ENCODE results near the gene RGS7.
"Not testable (repeated sequence)": the region's sequence is repeated elsewhere in the genome, so short reads cannot be mapped to it uniquely, and the experiment has no call there.

Gene RGS7

DNA sequence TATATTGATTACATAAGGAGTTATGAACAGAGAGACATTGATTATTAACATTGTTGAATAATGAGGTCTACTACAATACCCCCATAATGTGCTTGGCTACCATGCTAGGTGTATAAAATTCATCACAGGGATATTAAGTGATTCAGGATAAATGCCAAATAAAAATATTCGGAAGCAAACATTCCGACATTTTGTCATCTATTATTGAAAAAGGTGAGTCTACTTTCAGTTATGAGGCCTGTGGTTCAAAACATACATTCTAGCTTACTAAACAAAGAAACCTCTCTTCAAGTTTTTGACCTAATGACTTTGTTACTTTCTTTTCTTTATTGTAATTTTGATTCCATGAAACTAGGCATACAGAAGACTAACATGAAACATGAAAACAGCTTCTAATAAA lies 554.7 kb downstream of the RGS7 start:
- in situ Hi-C loops (cut with MboI; ENCODE audit: low sequenced_read_pairs) = no loop called here
- Histone ChIP-seq H3K4me1 (no peaks in the 10 kb centered on the region), H3K36me3 (replicated peaks) (no peaks in the 10 kb centered on the region), H3K9me3 (no peaks in the 10 kb centered on the region), H3K27me3 (ENCODE audit: low read depth) (peaks cover 3% of the 10 kb centered on the region; the same call in 1 of the 2 replicates), H3K4me3 (no peak overlapping the region)
- DNase-seq (ENCODE audit: low spot score in 2 of 2) = no peak

DNA sequence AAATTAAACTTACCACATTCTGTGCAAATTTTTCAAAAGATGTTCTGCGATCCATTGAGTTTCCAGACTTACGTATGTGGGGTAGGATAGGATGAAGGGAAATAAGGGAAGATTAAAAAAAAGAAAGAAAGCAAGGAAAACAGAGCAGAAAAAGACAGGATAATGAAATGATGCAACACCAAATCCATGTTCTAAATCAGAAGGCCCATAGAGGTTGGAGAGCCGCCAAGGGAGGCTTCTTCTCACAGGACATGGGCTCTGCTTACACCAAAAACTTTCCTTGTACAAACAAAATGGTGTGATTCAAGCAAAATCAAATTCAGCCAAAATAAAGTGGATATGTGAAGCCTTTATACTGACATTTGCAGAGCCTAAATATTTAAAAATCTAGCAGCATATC lies 555.6 kb downstream of the RGS7 start:
- no peak for DNase-seq (ENCODE audit: low spot score in 2 of 2)
- Histone ChIP-seq H3K36me3 (replicated peaks) (no peaks in the 10 kb centered on the region), H3K4me1 (no peaks in the 10 kb centered on the region), H3K4me3 (no peak overlapping the region), H3K27me3 (ENCODE audit: low read depth) (peaks cover 3% of the 10 kb centered on the region; the same call in 1 of the 2 replicates), H3K9me3 (no peaks in the 10 kb centered on the region)
- in situ Hi-C loops (cut with MboI; ENCODE audit: low sequenced_read_pairs) = no loop called here

DNA sequence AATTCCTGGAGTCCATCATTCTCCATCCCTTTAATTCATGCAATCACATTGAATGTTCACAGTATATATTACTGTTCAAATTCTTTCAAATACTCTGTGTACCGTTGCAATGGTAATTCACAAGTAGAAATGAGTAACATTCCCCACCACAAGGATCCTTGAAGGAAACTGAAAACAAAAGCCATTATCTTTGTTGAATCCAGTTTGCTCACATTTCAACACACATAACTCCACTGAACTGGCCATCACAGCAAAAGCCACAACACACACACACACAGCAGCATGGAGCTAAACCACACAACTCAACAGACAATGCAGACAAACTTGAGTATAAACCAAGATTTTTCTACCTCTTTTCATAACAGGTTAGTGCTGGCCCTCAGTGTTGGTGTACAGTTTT lies 556.7 kb downstream of the RGS7 start:
- in situ Hi-C loops (cut with MboI; ENCODE audit: low sequenced_read_pairs) = no loop called here
- Histone ChIP-seq H3K36me3 (replicated peaks) (no peaks in the 10 kb centered on the region), H3K9me3 (no peaks in the 10 kb centered on the region), H3K4me3 (no peak overlapping the region), H3K27me3 (ENCODE audit: low read depth) (peaks cover 3% of the 10 kb centered on the region; the same call in 1 of the 2 replicates), H3K4me1 (no peaks in the 10 kb centered on the region)
- no peak for DNase-seq (ENCODE audit: low spot score in 2 of 2)

DNA sequence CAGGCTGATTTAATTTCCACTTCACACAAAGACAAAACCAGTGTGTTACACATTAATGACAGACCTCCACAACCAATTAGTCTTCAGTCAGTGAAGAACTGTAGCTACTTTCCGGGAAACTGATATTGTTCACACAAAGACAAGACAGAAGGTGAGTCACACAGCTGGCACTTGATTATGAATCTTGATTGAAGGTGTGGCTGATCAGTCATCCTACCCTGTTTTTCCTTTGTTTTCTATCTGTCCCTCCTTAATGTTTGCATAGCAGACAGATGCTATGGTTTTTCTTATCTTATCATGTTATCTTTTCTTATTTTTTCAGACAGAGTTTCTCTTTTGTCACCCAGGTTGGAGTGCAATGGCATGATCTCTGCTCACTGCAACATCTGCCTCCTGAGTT lies 560.0 kb downstream of the RGS7 start:
- in situ Hi-C loops (cut with MboI; ENCODE audit: low sequenced_read_pairs) = no loop called here
- Histone ChIP-seq H3K9me3 (no peaks in the 10 kb centered on the region), H3K4me3 (no peak overlapping the region), H3K4me1 (no peaks in the 10 kb centered on the region), H3K36me3 (replicated peaks) (no peaks in the 10 kb centered on the region), H3K27me3 (ENCODE audit: low read depth) (peaks cover 3% of the 10 kb centered on the region; the same call in 1 of the 2 replicates)
- DNase-seq (ENCODE audit: low spot score in 2 of 2) = no peak

DNA sequence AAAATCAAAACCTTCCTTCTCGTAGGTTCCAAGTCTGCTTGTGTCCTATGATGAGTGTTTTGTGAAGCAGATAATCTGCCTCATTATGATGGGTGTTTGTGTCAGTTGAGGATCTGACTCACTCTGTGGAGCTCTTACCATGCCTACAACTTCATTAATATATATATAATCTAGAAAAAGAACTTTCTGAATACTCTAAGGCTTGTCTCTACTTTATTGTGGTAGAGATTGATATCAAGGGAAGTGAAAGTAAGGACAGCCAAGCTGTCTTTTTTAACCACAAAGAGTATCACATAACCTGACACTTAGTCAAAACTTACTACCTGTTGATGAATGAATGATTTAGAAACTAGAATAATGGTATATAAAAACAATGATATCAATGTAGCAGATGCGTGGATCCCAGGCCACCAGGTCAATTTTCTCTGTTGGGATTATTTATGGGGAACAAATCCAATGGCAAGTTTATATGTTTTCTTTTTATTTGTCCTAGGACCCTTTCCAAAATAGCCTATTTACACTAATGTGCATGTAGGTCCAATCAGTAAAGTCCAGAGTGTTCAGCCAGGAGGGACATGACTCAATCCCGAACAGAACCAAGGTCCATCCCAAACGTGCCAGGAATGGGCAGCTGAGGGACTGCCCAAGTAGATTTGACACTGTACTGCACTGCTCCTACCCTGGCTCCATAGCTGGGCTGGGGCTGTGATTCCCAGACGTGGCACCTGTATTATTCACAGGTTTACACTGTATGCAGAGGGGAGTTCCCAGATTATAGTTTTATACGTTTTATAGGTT lies 562.8 kb downstream of the RGS7 start:
- no peak for DNase-seq (ENCODE audit: low spot score in 2 of 2)
- Histone ChIP-seq H3K36me3 (replicated peaks) (no peaks in the 10 kb centered on the region), H3K9me3 (no peaks in the 10 kb centered on the region), H3K27me3 (ENCODE audit: low read depth) (peaks cover 3% of the 10 kb centered on the region; the same call in 1 of the 2 replicates), H3K4me1 (no peaks in the 10 kb centered on the region), H3K4me3 (no peak overlapping the region)
- in situ Hi-C loops (cut with MboI; ENCODE audit: low sequenced_read_pairs) = no loop called here

DNA sequence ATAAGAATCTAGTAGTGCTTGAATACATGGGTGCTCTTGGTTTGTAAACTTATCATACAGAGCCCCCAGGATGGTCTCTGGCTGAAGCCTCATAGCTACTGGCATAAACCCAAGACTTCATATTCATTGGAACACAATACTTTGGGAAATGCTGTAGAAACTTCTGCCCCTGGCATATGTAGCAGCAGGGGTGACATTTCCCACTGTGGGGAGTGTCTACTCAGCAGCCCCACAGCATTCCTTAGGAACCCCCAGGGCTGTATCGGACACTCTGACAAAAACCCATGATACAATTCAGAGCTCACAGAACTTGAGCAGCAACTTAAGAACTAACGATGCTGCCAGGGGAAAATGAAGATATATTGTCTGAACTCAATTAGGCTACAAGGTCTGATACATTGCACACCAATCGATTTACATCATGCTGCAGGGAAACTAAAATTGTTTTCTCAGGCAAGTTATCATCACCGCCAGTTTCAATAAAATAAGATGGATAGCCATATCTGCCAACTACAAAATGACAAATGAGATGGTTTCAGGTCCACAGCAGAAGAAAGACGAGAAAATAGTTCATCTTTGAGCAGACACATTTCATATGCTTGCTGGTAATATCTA lies 564.0 kb downstream of the RGS7 start:
- H3K27me3 ChIP-seq (ENCODE audit: low read depth) = no peaks in the 10 kb centered on the region
- no peaks in the 10 kb centered on the region for H3K36me3 ChIP-seq (replicated peaks)
- in situ Hi-C loops (cut with MboI; ENCODE audit: low sequenced_read_pairs) = no loop called here

DNA sequence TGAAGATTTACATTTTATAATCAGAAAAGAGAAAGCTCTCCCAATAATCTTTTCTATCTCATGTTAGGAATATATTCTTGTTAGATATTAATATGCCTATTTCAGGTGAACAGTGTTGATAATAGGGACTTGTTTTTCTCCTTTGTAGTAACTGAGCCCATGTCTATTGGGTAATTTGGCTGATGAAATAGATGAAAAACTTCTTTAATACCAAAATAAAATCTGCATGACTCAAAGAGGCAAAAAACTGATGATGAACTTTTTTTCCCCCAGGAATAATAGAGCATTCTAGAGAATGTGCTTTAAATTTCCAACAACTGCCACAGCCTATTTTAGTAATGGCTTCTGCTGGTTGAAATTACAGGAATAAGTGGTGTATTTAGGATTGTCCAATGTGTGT lies 566.1 kb downstream of the RGS7 start:
- in situ Hi-C loops (cut with MboI; ENCODE audit: low sequenced_read_pairs) = no loop called here
- no peak for DNase-seq (ENCODE audit: low spot score in 2 of 2)

More for the DNA sequence above, 564.0 kb downstream of the RGS7 start:
- Histone ChIP-seq H3K4me1 (no peaks in the 10 kb centered on the region), H3K4me3 (no peak overlapping the region), H3K9me3 (no peaks in the 10 kb centered on the region)
- DNase-seq (ENCODE audit: low spot score in 2 of 2) = no peak

DNA sequence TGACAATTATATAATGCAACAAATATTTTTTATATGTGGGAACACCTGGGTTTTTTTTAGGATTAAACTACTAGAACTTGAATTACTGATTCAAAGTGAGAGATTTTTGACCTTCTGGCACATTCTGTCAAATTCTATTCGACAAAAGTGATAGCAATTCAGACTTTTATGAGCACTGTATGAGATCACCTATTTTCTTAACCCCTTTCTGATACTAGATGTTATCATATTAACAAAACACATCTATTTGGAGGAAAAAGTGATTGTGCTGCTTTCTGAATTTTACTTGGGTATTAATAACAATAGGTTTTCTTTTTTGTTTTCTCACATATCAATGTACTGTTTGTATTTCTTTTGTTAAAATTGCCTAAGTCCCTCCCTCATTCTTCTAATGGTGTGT lies 570.1 kb downstream of the RGS7 start:
- H3K36me3 ChIP-seq (replicated peaks) = no peaks in the 10 kb centered on the region
- H3K4me3 ChIP-seq = no peak overlapping the region
- no peaks in the 10 kb centered on the region for H3K9me3 ChIP-seq
- DNase-seq (ENCODE audit: low spot score in 2 of 2) = no peak
- H3K4me1 ChIP-seq = no peaks in the 10 kb centered on the region
- in situ Hi-C loops (cut with MboI; ENCODE audit: low sequenced_read_pairs) = no loop called here
- no peaks in the 10 kb centered on the region; the same call in 1 of the 2 replicates for H3K27me3 ChIP-seq (ENCODE audit: low read depth)

More for the DNA sequence above, 566.1 kb downstream of the RGS7 start:
- Histone ChIP-seq H3K4me3 (no peak overlapping the region), H3K27me3 (ENCODE audit: low read depth) (no peaks in the 10 kb centered on the region; the same call in 1 of the 2 replicates), H3K9me3 (no peaks in the 10 kb centered on the region), H3K36me3 (replicated peaks) (no peaks in the 10 kb centered on the region), H3K4me1 (no peaks in the 10 kb centered on the region)

DNA sequence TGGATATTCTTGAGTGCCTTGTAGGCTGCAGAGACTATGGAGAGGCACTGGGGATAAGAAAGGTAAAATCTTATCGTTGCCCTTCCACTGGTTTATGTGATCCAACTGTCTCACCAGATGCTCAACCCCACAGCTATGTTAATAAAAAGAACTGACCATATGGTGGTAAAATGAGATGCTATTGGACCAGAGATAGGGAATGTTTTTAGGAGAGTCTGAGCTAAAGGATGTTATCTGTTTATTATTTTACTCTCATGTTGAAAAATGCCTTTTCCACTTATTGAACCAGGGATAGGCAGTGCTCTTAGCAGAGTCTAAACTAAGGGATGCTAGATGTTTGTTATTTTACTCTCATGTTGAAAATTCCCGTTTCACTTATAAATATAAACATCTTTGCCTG lies 572.2 kb downstream of the RGS7 start:
- Histone ChIP-seq H3K4me1 (no peaks in the 10 kb centered on the region), H3K9me3 (no peaks in the 10 kb centered on the region), H3K36me3 (replicated peaks) (no peaks in the 10 kb centered on the region), H3K27me3 (ENCODE audit: low read depth) (no peaks in the 10 kb centered on the region; the same call in 1 of the 2 replicates), H3K4me3 (no peak overlapping the region)
- DNase-seq (ENCODE audit: low spot score in 2 of 2) = no peak
- in situ Hi-C loops (cut with MboI; ENCODE audit: low sequenced_read_pairs) = no loop called here

DNA sequence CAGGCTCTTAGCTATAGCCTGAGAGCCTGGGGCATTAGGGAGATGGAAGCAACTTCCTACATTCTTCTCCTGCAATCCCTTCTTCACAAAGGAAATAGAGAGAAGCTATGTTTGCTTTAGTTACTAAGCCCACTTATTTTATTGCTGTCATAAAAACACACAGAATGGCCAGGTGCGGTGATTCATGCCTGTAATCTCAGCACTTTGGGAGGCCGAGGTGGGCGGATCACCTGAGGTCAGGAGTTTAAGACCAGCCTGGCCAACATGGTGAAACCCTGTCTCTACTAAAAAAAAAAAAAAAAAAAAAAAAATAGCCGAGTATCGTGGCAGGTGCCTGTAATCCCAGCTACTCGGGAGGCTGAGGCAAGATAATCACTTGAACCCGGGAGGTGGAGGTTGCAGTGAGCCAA lies 573.3 kb downstream of the RGS7 start:
- H3K36me3 ChIP-seq (replicated peaks); H3K9me3 ChIP-seq; H3K4me3 ChIP-seq; in situ Hi-C loops (cut with MboI; ENCODE audit: low sequenced_read_pairs); DNase-seq (ENCODE audit: low spot score in 2 of 2); H3K27me3 ChIP-seq (ENCODE audit: low read depth); H3K4me1 ChIP-seq: not testable (repeated sequence)

DNA sequence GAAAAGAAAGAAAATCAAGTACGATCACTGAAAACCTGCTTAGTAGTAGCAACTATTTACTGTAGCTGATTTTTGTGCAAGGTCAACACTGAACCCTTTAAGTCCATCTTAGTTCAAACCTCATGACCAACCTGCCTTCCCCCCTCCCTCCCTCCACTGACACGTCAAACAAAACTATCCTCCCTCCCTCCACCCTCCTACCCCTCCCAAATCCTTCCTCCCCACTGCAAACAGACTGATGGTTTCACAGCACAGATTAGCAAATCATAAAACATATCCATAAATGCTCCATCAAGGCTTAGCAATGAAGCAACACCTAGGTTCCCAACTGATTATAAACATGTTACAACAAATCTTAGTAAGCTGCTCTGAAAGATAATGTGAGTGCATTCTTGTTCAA lies 580.8 kb downstream of the RGS7 start:
- Histone ChIP-seq H3K9me3 (no peaks in the 10 kb centered on the region; the same call in 1 of the 2 replicates), H3K27me3 (ENCODE audit: low read depth) (peaks cover 4% of the 10 kb centered on the region; the same call in 1 of the 2 replicates)
- in situ Hi-C loops (cut with MboI; ENCODE audit: low sequenced_read_pairs) = no loop called here

DNA sequence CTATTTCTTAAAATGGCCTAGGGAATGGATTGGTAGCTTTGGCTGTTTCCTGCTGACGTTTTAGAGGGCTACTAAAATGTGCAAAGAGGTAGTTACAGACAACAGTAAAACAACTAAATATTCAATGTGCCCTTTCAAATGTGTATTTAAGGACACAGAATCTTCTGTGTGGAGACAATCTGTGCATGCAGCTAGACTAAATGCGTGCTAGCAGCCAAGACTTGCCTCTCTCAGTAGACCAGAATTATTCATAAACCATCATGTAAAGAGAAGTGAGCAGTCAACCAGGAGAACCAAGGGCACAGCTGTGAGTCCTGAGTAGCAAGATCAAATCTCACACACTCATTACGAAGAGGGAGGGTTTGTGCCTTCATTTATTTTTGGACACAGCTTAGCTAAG lies 584.9 kb downstream of the RGS7 start:
- Histone ChIP-seq H3K4me1 (no peaks in the 10 kb centered on the region), H3K4me3 (no peak overlapping the region), H3K36me3 (replicated peaks) (no peaks in the 10 kb centered on the region), H3K9me3 (no peaks in the 10 kb centered on the region; the same call in 1 of the 2 replicates), H3K27me3 (ENCODE audit: low read depth) (peaks cover 4% of the 10 kb centered on the region; the same call in 1 of the 2 replicates)
- in situ Hi-C loops (cut with MboI; ENCODE audit: low sequenced_read_pairs) = no loop called here
- DNase-seq (ENCODE audit: low spot score in 2 of 2) = no peak

More for the DNA sequence above, 580.8 kb downstream of the RGS7 start:
- Histone ChIP-seq H3K36me3 (replicated peaks) (no peaks in the 10 kb centered on the region), H3K4me3 (no peak overlapping the region), H3K4me1 (no peaks in the 10 kb centered on the region)
- no peak for DNase-seq (ENCODE audit: low spot score in 2 of 2)

DNA sequence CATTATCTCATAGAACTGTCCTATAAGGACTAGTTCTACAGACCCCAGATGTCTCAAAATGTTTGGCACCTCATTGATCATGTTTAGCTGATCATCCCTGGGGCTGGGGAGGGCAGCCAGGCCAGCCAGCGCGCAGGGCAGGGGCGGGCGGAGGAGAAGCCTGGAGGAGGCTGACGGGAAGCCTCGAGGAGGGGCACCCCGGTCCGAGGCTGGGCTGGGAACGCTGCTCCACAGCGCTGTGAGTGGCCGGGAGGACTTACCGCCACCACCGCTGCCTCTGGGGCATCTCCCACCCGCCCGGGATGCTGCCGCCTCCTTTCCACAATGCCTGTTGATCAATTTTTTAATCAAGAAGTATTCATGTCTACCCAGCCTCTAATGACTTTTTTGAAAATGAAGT lies 585.6 kb downstream of the RGS7 start:
- no peak for DNase-seq (ENCODE audit: low spot score in 2 of 2)
- Histone ChIP-seq H3K27me3 (ENCODE audit: low read depth) (peaks cover 4% of the 10 kb centered on the region; the same call in 1 of the 2 replicates), H3K4me3 (no peak overlapping the region), H3K4me1 (no peaks in the 10 kb centered on the region), H3K9me3 (no peaks in the 10 kb centered on the region; the same call in 1 of the 2 replicates), H3K36me3 (replicated peaks) (no peaks in the 10 kb centered on the region)
- in situ Hi-C loops (cut with MboI; ENCODE audit: low sequenced_read_pairs) = no loop called here

DNA sequence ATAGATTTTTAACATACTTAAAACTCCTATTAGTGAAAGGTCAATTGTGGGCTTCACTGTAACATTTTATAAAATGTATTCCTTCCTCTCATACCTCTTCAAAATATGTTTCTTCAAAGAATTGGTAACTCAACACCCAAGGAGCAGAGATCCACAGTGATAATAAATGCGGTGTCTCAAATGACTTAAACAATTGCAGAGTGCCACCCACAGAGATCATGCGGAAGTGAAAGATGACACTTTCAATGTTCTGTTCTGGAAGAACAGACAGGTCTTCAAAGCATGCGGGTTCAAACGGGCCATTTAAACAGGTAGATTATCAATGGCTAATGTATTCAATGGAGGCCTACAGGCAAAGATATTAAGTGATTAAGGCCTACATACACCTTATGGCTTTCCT lies 588.0 kb downstream of the RGS7 start:
- no peak overlapping the region for H3K4me3 ChIP-seq
- 0 out of 2 replicates have a peak, but pooled peaks cover 4% of the 10 kb centered on the region for H3K27me3 ChIP-seq (ENCODE audit: low read depth)
- in situ Hi-C loops (cut with MboI; ENCODE audit: low sequenced_read_pairs) = no loop called here
- no peaks in the 10 kb centered on the region for H3K36me3 ChIP-seq (replicated peaks)
- no peak for DNase-seq (ENCODE audit: low spot score in 2 of 2)
- peaks cover 3% of the 10 kb centered on the region; the same call in 1 of the 2 replicates for H3K4me1 ChIP-seq
- H3K9me3 ChIP-seq = no peaks in the 10 kb centered on the region; the same call in 1 of the 2 replicates
